HepG2 (cell line): ENCODE data around the gene TSNAXIP1. TPM values are rescaled to one million over a fixed set of nuclear protein-coding genes. Genes with fewer than 3 reads are reported as not detected.

Source experiments
- ATAC-seq: fragments of 200-7000 bp; cut with Tn5 transposase; 3 replicates; pipeline ENCODE4 v1.9.1; 2020; ENCODE audit warnings: mild to moderate bottlenecking, moderate library complexity
- BruUV-seq: library from RNA; stranded (reverse); fragments of 400-500 nt; replicated peaks from 2 replicates; lab custom pipeline; 2021; lab: Mats Ljungman, UMichigan
- CTCF ChIA-PET: fragments of 300-600 bp; formaldehyde crosslinking; extraction: SDS; loops from one replicate; lab custom pipeline; 2021; ENCODE audit warnings: low total read pairs, inconsistent platforms, low intra/inter-chr PET ratio; lab: Yijun Ruan, JAX
- POLR2A ChIA-PET: fragments of 350-600 bp; sonication (Branson Sonifier 250); formaldehyde crosslinking; loops from one replicate; lab custom pipeline; 2020; ENCODE audit warnings: antibody characterized with exemption, inconsistent platforms; lab: Yijun Ruan, JAX
- DNase-seq: peaks from one replicate; pipeline ENCODE4 v3.0.0-alpha.2; 2015; ENCODE audit warnings: low spot score
- FAIRE-seq: peaks from 3 replicates; lab custom pipeline; 2011; peaks lifted over from hg19 to GRCh38; lab: Jason Lieb, UNC
- H2AFZ ChIP-seq: one replicate; pipeline ENCODE4 v1.6.1; 2011; ENCODE audit warnings: low read length, inconsistent platforms
- H3K27ac ChIP-seq: fragments of 300-600 bp; 3 replicates; pipeline ENCODE4 v1.8.0; 2011; ENCODE audit warnings: mixed run types, mild to moderate bottlenecking, mixed read lengths, low read length, inconsistent platforms; ENCODE audit not compliant: insufficient read depth; ENCODE audit errors: extremely low read length
- H3K27me3 ChIP-seq, 2 experiments: fragments of 200-600 bp in 1 of 2; 2 replicates in 1 of 2; 3 replicates in 1 of 2; pipeline versions ENCODE4 v1.6.0 to v1.8.0; 2011; ENCODE audit warnings: low read length in 2 of 2, mild to moderate bottlenecking in 2 of 2, moderate library complexity in 2 of 2, inconsistent platforms in 1 of 2; ENCODE audit not compliant: insufficient read depth in 2 of 2, control insufficient read depth in 1 of 2
- H3K36me3 ChIP-seq, 2 experiments: fragments of 200-600 bp in 1 of 2; replicated peaks in 1 of 2; 2 replicates in 1 of 2; 3 replicates in 1 of 2; pipeline versions ENCODE4 v1.5.1 to v1.8.0; 2011; ENCODE audit warnings: low read length in 2 of 2, inconsistent platforms in 1 of 2; ENCODE audit not compliant: insufficient read depth in 2 of 2, control insufficient read depth in 1 of 2
- H3K4me1 ChIP-seq: 2 replicates; pipeline ENCODE4 v1.5.1; 2012; ENCODE audit warnings: low read length, inconsistent platforms; ENCODE audit not compliant: insufficient read depth
- H3K4me2 ChIP-seq: 2 replicates; pipeline ENCODE4 v1.6.0; 2011; ENCODE audit warnings: low read depth, low read length, inconsistent platforms
- H3K4me3 ChIP-seq, 3 experiments: fragments of 200-600 bp in 1 of 3; sonication (generic), shearing (Covaris generic) in 1 of 3; replicated peaks in 1 of 3; 2 replicates each; pipeline ENCODE4 v1.5.1; 2011 to 2016; ENCODE audit warnings: low read length in 3 of 3, inconsistent platforms in 2 of 3, low read depth in 2 of 3, mild to moderate bottlenecking in 2 of 3, control low read depth in 1 of 3, mixed read lengths in 1 of 3; ENCODE audit not compliant: insufficient read depth in 1 of 3
- H3K79me2 ChIP-seq: one replicate; pipeline ENCODE4 v1.6.1; 2011; ENCODE audit warnings: low read length, inconsistent platforms; ENCODE audit not compliant: insufficient read depth
- H3K9ac ChIP-seq: 2 replicates; pipeline ENCODE4 v1.6.0; 2011; ENCODE audit warnings: mild to moderate bottlenecking, low read depth, low read length, inconsistent platforms; ENCODE audit not compliant: insufficient read depth
- H3K9me3 ChIP-seq: 2 replicates; pipeline ENCODE4 v1.5.1; 2012; ENCODE audit warnings: mild to moderate bottlenecking, low read length
- H4K20me1 ChIP-seq: 2 replicates; pipeline ENCODE4 v1.6.0; 2011; ENCODE audit warnings: inconsistent platforms, mild to moderate bottlenecking, low read length, moderate library complexity; ENCODE audit not compliant: insufficient read depth
- CERS6 ChIP-seq: sonication (generic); formaldehyde crosslinking; IDR thresholded peaks from 2 replicates; pipeline ENCODE4 v1.5.0; 2020; ENCODE audit warnings: missing genetic modification reagents
- ELF4 ChIP-seq: sonication (generic); formaldehyde crosslinking; IDR thresholded peaks from 2 replicates; pipeline ENCODE4 v1.5.0; 2020; ENCODE audit warnings: missing genetic modification reagents, mild to moderate bottlenecking, moderate library complexity, borderline replicate concordance
- HMGXB3 ChIP-seq: sonication (generic); formaldehyde crosslinking; IDR thresholded peaks from 2 replicates; pipeline ENCODE4 v1.4.0; 2020; ENCODE audit warnings: missing genetic modification reagents, borderline replicate concordance
- MZF1 ChIP-seq: sonication (generic); formaldehyde crosslinking; IDR thresholded peaks from 2 replicates; pipeline ENCODE4 v1.8.1; 2023; ENCODE audit warnings: mild to moderate bottlenecking, missing genetic modification reagents, borderline replicate concordance
- PPARG ChIP-seq: conservative IDR thresholded peaks from 2 replicates; pipeline ENCODE4 v1.6.1; 2016; ENCODE audit warnings: missing biosample characterization, missing genetic modification reagents
- TFE3 ChIP-seq: IDR thresholded peaks from 2 replicates; pipeline ENCODE4 v1.6.1; 2016
- TP53 ChIP-seq: sonication (generic); formaldehyde crosslinking; conservative IDR thresholded peaks from 2 replicates; pipeline ENCODE4 v1.4.0; 2020; ENCODE audit warnings: missing genetic modification reagents
- ZBTB10 ChIP-seq: sonication (generic); formaldehyde crosslinking; IDR thresholded peaks from 2 replicates; pipeline ENCODE4 v1.4.0; 2020; ENCODE audit warnings: missing genetic modification reagents, borderline replicate concordance
- ZNF251 ChIP-seq: sonication (generic); formaldehyde crosslinking; IDR thresholded peaks from 2 replicates; pipeline ENCODE4 v1.9.0; 2021; ENCODE audit warnings: mild to moderate bottlenecking, missing genetic modification reagents
- ZNF432 ChIP-seq: sonication (generic); formaldehyde crosslinking; IDR thresholded peaks from 2 replicates; pipeline ENCODE4 v1.5.0; 2020; ENCODE audit warnings: missing genetic modification reagents, mild to moderate bottlenecking, borderline replicate concordance
- ZNF451 ChIP-seq: sonication (generic); formaldehyde crosslinking; IDR thresholded peaks from 2 replicates; pipeline ENCODE4 v1.5.0; 2020; ENCODE audit warnings: mild to moderate bottlenecking, missing genetic modification reagents
- ZNF557 ChIP-seq: sonication (generic); formaldehyde crosslinking; IDR thresholded peaks from 2 replicates; pipeline ENCODE4 v1.4.0; 2020; ENCODE audit warnings: missing genetic modification reagents
- ZNF891 ChIP-seq: sonication (generic); formaldehyde crosslinking; IDR thresholded peaks from 2 replicates; pipeline ENCODE4 v1.5.0; 2020; ENCODE audit warnings: mild to moderate bottlenecking, missing genetic modification reagents
- ZSCAN20 ChIP-seq: sonication (generic); formaldehyde crosslinking; IDR thresholded peaks from 2 replicates; pipeline ENCODE4 v1.4.0; 2020; ENCODE audit warnings: missing genetic modification reagents, mild to moderate bottlenecking, borderline replicate concordance
- WGBS: methylation state at CpG from one replicate; pipeline ENCODE4 v1.1.6; 2017; ENCODE audit warnings: low lambda C conversion rate; 5-methylcytosine and 5-hydroxymethylcytosine counted together
- in situ Hi-C: cut with HindIII; loops from 2 replicates; pipeline ENCODE4 v1.10.0; 2017; ENCODE audit warnings: low pct_unique_long_range_greater_than_20kb; ENCODE audit not compliant: extremely low pct_ligation_motif_present
- intact Hi-C: fragments of 100-400 bp; cut with micrococcal nuclease; formaldehyde crosslinking; loops from one replicate; pipeline ENCODE4 v1.10.0; 2022; ENCODE audit not compliant: unreplicated experiment
- polyA plus RNA-seq, 8 experiments: library from polyadenylated mRNA; depleted of rRNA in 3 of 8; stranded (reverse) in 7 of 8; unstranded in 1 of 8; fragments of >200 nt; fragmentation: Illumina TruSeq in 4 of 8; extraction: Trizol in 4 of 8; gene quantifications; 2 replicates each; pipeline versions ENCODE4 v1.2.1 to v1.2.3, GENCODE V29; 2011 to 2016; ENCODE audit warnings: low read depth in 4 of 8, missing spikeins in 1 of 8, mixed read lengths in 1 of 8; ENCODE audit not compliant: insufficient read depth in 1 of 8
- total RNA-seq, 5 experiments: library from RNA; depleted of rRNA; stranded (reverse); fragments of >200 nt; fragmentation: Illumina TruSeq; extraction: Trizol; gene quantifications; 2 replicates each; pipeline ENCODE4 v1.2.3, GENCODE V29; 2016; ENCODE audit warnings: low read depth in 1 of 5

TSNAXIP1 gene
- total and polyA plus RNA-seq, 2 of the 13 experiments (the other 11 are each of a cell fraction or from before 2014, with no cell fraction given) = 0.37 to 0.86 TPM

- Histone ChIP-seq H3K36me3 (peaks cover 2 to 12% of the 10 kb centered on the region in 2 experiments; a peak in 4 of 5 replicates), H3K4me2 (peak overlapping the region; percentile 93), H3K9ac (peak overlapping the region; percentile 65), H3K27ac (peak overlapping the region; percentile 50), H4K20me1 (peaks cover 2% of the 10 kb centered on the region; the same call in 1 of the 2 replicates), H3K79me2 (peaks cover 35% of the 10 kb centered on the region), H3K27me3 (no peaks in the 10 kb centered on the region; a peak in 1 of 5 replicates), H2AFZ (peak overlapping the region; percentile 24), H3K4me1 (peaks cover 38% of the 10 kb centered on the region), H3K9me3 (no peaks in the 10 kb centered on the region), H3K4me3 (peak overlapping the region; percentile 77 to 98 (median 92))
- 5% methylated on average over 24 of the region's 24 CpGs for WGBS
- intact Hi-C loops = loop anchor here (2.0 to 5.0 kb wide), 2 partner anchors 90 to 134 kb away; partner anchors contain the start of gene GFOD2
- no TSS peak for BruUV-seq
- peak; percentile 44 for ATAC-seq
- peak; percentile 34 for FAIRE-seq
- ChIA-PET CTCF (interaction anchor here (1.3 to 1.8 kb wide), 2 partner anchors 9 to 135 kb away, joined by 4 to 11 read pairs; no protein-coding TSS in a partner anchor), POLR2A (interaction anchor here (0.8 to 2.3 kb wide), 23 partner anchors 9 to 983 kb away, joined by 3 to 18 read pairs (median 5); partner anchors contain the start of genes ATP6V0D1, C16orf86, ENKD1 and GFOD2)
- no peak for DNase-seq
- in situ Hi-C loops = loop anchor here (5.0 kb wide), 1 partner anchor 140 kb away; the partner anchor contains the start of genes C16orf86 and ENKD1
- peak; percentile 45; the same call in 1 of the 2 replicates for TF ChIP-seq MZF1 (CRISPR knock-in tag)
- TF ChIP-seq CERS6 = no peak
- TF ChIP-seq TP53 (CRISPR knock-in tag) = no peak
- no peak for TF ChIP-seq ZNF432 (CRISPR knock-in tag)
- TF ChIP-seq TFE3 (CRISPR knock-in tag) = no peak
- TF ChIP-seq ZSCAN20 = no peak; the same call in 1 of the 2 replicates
- TF ChIP-seq ZNF251 (CRISPR knock-in tag) = no peak
- TF ChIP-seq ZNF451 (CRISPR knock-in tag) = no peak; the same call in 1 of the 2 replicates
- TF ChIP-seq HMGXB3 = no peak
- TF ChIP-seq ZNF557 = no peak
- no peak for TF ChIP-seq ZBTB10 (CRISPR knock-in tag)
- TF ChIP-seq ZNF891 (CRISPR knock-in tag) = no peak
- TF ChIP-seq ELF4 (CRISPR knock-in tag) = no peak
- no peak for TF ChIP-seq PPARG (CRISPR knock-in tag)
Observed at GRCh38 chr16:67807148-67807682, 526 bp downstream of the TSNAXIP1 start.
